ENCODE data around the gene SIAH3. TPM values are rescaled to one million over a fixed set of nuclear protein-coding genes. Genes with fewer than 3 reads are reported as not detected.

SIAH3 gene
- total RNA-seq, 4 donors from 2014 or later: under 0.01 to 4.6 (median 0.09) TPM

GRCh38 chr13:45833242-45833641, 18.3 kb downstream of the SIAH3 start:
- H3K9me3 ChIP-seq: no peaks in the 10 kb centered on the region
- no peaks in the 10 kb centered on the region for H3K4me1 ChIP-seq
- no peaks in the 10 kb centered on the region for H3K27me3 ChIP-seq
- DNase-seq: no peak
- TF ChIP-seq POLR2A (IDR thresholded peaks at IDR 0.05) (no peak), CTCF (IDR thresholded peaks at IDR 0.05) (no peak)
- no peak overlapping the region for H3K27ac ChIP-seq
- no peaks in the 10 kb centered on the region for H3K36me3 ChIP-seq
- H3K4me3 ChIP-seq: no peak overlapping the region
- intact Hi-C loops (cut with DNase I; ENCODE audit: low total_unique reads): no loop called here

GRCh38 chr13:45831851-45832250, 19.7 kb downstream of the SIAH3 start:
- Histone ChIP-seq H3K4me3 (no peak overlapping the region), H3K4me1 (no peaks in the 10 kb centered on the region)
- intact Hi-C loops (cut with DNase I; ENCODE audit: low total_unique reads): no loop called here

GRCh38 chr13:45830121-45830520, 21.4 kb downstream of the SIAH3 start:
- intact Hi-C loops (cut with DNase I; ENCODE audit: low total_unique reads): no loop called here
- H3K27me3 ChIP-seq: no peaks in the 10 kb centered on the region
- H3K4me1 ChIP-seq: no peaks in the 10 kb centered on the region
- H3K27ac ChIP-seq: no peak overlapping the region
- TF ChIP-seq POLR2A (IDR thresholded peaks at IDR 0.05): no peak
- no peak for TF ChIP-seq CTCF (IDR thresholded peaks at IDR 0.05)
- no peaks in the 10 kb centered on the region for H3K9me3 ChIP-seq
- DNase-seq: no peak
- no peaks in the 10 kb centered on the region for H3K36me3 ChIP-seq
- no peak overlapping the region for H3K4me3 ChIP-seq

More at GRCh38 chr13:45831851-45832250, 19.7 kb downstream of the SIAH3 start:
- Histone ChIP-seq H3K27ac (no peak overlapping the region), H3K27me3 (no peaks in the 10 kb centered on the region), H3K36me3 (no peaks in the 10 kb centered on the region), H3K9me3 (no peaks in the 10 kb centered on the region)
- TF ChIP-seq POLR2A (IDR thresholded peaks at IDR 0.05) (no peak), CTCF (IDR thresholded peaks at IDR 0.05) (no peak)
- DNase-seq: no peak

- no peak for DNase-seq
- intact Hi-C loops (cut with DNase I; ENCODE audit: low total_unique reads): no loop called here
- no peak for TF ChIP-seq CTCF (IDR thresholded peaks at IDR 0.05)
- no peak for TF ChIP-seq POLR2A (IDR thresholded peaks at IDR 0.05)
Observed at GRCh38 chr13:45828256-45828968, 23.1 kb downstream of the SIAH3 start.

GRCh38 chr13:45827318-45827717, 24.2 kb downstream of the SIAH3 start:
- Histone ChIP-seq H3K9me3 (no peaks in the 10 kb centered on the region), H3K4me1 (no peaks in the 10 kb centered on the region), H3K27me3 (no peaks in the 10 kb centered on the region), H3K36me3 (no peaks in the 10 kb centered on the region), H3K27ac (no peak overlapping the region), H3K4me3 (no peak overlapping the region)
- no peak for DNase-seq
- intact Hi-C loops (cut with DNase I; ENCODE audit: low total_unique reads): no loop called here
- TF ChIP-seq POLR2A (IDR thresholded peaks at IDR 0.05) (no peak), CTCF (IDR thresholded peaks at IDR 0.05) (no peak)

More at GRCh38 chr13:45828256-45828968, 23.1 kb downstream of the SIAH3 start:
- Histone ChIP-seq H3K4me3 (no peak overlapping the region), H3K27ac (no peak overlapping the region), H3K9me3 (no peaks in the 10 kb centered on the region), H3K36me3 (no peaks in the 10 kb centered on the region), H3K27me3 (no peaks in the 10 kb centered on the region), H3K4me1 (no peaks in the 10 kb centered on the region)
